ENCODE measurements around the gene TMPRSS9. TPM values are rescaled to one million over a fixed set of nuclear protein-coding genes. Genes with fewer than 3 reads are reported as not detected.
A peak's percentile ranks its signal among the peaks of the same experiment; 100 is the strongest.

Gene TMPRSS9
- total and polyA plus RNA-seq, 2 of the 13 experiments (the other 11 are each of a cell fraction or from before 2014, with no cell fraction given), result 2.5 to 5.2 TPM

DNA sequence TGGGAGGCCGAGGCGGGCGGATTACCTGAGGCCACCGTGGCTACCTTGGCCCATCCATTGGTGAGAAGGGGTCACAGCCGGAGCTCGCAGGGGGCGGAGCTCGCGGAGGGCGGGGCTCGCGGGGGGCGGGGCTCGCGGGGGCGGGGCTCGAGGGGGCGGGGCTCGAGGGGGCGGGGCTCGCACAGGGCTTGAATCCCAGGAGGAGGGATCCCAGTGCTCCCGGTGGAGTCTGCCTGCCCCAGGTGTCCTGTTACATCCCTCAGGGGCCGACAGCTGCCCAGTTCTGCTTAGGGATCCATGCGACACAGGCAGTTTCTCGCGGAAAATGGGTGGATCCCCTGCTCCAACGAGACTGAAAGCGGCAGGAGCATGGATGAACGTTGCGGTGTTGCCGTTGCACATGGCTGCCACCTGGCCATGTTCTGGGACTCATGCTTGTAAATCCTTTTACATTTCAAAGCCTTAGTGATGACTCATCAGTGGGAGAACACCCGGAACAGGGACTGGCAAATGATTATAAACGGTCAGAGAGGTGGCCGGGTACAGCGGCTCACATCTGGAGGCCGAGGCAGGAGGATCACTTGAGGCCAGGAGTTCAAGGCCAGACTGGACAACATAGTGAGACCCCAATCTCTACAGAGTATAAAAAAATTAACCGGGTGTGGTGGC lies 25.1 kb downstream of the TMPRSS9 start (continued):
- TF ChIP-seq KLF13 (CRISPR knock-in tag; IDR thresholded peaks at IDR 0.05), result no peak
- TF ChIP-seq, protein P1, sequence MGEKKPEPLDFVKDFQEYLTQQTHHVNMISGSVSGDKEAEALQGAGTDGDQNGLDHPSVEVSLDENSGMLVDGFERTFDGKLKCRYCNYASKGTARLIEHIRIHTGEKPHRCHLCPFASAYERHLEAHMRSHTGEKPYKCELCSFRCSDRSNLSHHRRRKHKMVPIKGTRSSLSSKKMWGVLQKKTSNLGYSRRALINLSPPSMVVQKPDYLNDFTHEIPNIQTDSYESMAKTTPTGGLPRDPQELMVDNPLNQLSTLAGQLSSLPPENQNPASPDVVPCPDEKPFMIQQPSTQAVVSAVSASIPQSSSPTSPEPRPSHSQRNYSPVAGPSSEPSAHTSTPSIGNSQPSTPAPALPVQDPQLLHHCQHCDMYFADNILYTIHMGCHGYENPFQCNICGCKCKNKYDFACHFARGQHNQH (CRISPR knock-in tag; IDR thresholded peaks at IDR 0.05), result 0 out of 2 replicates have a peak, but pooled peaks have one; percentile 15
- no peak for TF ChIP-seq RFX3 (CRISPR knock-in tag; IDR thresholded peaks at IDR 0.05)
- TF ChIP-seq, protein P2, sequence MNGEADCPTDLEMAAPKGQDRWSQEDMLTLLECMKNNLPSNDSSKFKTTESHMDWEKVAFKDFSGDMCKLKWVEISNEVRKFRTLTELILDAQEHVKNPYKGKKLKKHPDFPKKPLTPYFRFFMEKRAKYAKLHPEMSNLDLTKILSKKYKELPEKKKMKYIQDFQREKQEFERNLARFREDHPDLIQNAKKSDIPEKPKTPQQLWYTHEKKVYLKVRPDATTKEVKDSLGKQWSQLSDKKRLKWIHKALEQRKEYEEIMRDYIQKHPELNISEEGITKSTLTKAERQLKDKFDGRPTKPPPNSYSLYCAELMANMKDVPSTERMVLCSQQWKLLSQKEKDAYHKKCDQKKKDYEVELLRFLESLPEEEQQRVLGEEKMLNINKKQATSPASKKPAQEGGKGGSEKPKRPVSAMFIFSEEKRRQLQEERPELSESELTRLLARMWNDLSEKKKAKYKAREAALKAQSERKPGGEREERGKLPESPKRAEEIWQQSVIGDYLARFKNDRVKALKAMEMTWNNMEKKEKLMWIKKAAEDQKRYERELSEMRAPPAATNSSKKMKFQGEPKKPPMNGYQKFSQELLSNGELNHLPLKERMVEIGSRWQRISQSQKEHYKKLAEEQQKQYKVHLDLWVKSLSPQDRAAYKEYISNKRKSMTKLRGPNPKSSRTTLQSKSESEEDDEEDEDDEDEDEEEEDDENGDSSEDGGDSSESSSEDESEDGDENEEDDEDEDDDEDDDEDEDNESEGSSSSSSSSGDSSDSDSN (CRISPR knock-in tag; IDR thresholded peaks at IDR 0.05), result 0 out of 2 replicates have a peak, but pooled peaks have one; percentile 43
- peak; percentile 73 for TF ChIP-seq SP4 (CRISPR knock-in tag; IDR thresholded peaks at IDR 0.05)
- TF ChIP-seq ZNF674 (CRISPR knock-in tag; IDR thresholded peaks at IDR 0.05; ENCODE audit: low read depth), result no peak
- no peak for TF ChIP-seq CEBPB (IDR thresholded peaks at IDR 0.05; ENCODE audit: borderline replicate concordance, low read depth, low read length)
- TF ChIP-seq, protein P3, sequence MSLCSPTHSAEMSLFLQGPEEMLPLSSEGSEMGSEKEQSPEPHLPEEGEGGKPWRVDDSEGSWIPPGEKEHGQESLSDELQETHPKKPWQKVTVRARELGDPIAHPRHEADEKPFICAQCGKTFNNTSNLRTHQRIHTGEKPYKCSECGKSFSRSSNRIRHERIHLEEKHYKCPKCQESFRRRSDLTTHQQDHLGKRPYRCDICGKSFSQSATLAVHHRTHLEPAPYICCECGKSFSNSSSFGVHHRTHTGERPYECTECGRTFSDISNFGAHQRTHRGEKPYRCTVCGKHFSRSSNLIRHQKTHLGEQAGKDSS (CRISPR knock-in tag; IDR thresholded peaks at IDR 0.05; ENCODE audit: borderline replicate concordance, low read depth), result peak; percentile 69
- no peak for TF ChIP-seq ZNF891 (CRISPR knock-in tag; IDR thresholded peaks at IDR 0.05)
- TF ChIP-seq ZSCAN25 (CRISPR knock-in tag; IDR thresholded peaks at IDR 0.05), result peak; percentile 42; the same call in 1 of the 2 replicates
- TF ChIP-seq, protein P4, sequence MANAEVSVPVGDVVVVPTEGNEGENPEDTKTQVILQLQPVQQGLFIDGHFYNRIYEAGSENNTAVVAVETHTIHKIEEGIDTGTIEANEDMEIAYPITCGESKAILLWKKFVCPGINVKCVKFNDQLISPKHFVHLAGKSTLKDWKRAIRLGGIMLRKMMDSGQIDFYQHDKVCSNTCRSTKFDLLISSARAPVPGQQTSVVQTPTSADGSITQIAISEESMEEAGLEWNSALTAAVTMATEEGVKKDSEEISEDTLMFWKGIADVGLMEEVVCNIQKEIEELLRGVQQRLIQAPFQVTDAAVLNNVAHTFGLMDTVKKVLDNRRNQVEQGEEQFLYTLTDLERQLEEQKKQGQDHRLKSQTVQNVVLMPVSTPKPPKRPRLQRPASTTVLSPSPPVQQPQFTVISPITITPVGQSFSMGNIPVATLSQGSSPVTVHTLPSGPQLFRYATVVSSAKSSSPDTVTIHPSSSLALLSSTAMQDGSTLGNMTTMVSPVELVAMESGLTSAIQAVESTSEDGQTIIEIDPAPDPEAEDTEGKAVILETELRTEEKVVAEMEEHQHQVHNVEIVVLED (CRISPR knock-in tag; IDR thresholded peaks at IDR 0.05; ENCODE audit: borderline replicate concordance), result no peak
- 0 out of 2 replicates have a peak, but pooled peaks have one; percentile 29 for TF ChIP-seq MAFF (IDR thresholded peaks at IDR 0.05; ENCODE audit: low read depth, low read length)
- TF ChIP-seq CHD2 (IDR thresholded peaks at IDR 0.05; ENCODE audit: low read depth, low read length), result peak; percentile 75
- TF ChIP-seq MYC (CRISPR knock-in tag; IDR thresholded peaks at IDR 0.05; ENCODE audit: borderline replicate concordance), result peak; percentile 78; the same call in 1 of the 2 replicates
- TF ChIP-seq ZNF549 (CRISPR knock-in tag; IDR thresholded peaks at IDR 0.05), result no peak
- peak; percentile 88; the same call in 1 of the 3 replicates for TF ChIP-seq MXI1 (IDR thresholded peaks at IDR 0.05; ENCODE audit: borderline replicate concordance, low read depth, low read length)
- no peak for TF ChIP-seq NFIB (CRISPR knock-in tag; IDR thresholded peaks at IDR 0.05; ENCODE audit: borderline replicate concordance)
- TF ChIP-seq KLF12 (CRISPR knock-in tag; IDR thresholded peaks at IDR 0.05; ENCODE audit: borderline replicate concordance), result peak; percentile 53; the same call in 1 of the 2 replicates
- peak; percentile 68; the same call in 1 of the 2 replicates for TF ChIP-seq YEATS2 (CRISPR knock-in tag; IDR thresholded peaks at IDR 0.05; ENCODE audit: borderline replicate concordance)
- TF ChIP-seq ZNF773 (CRISPR knock-in tag; IDR thresholded peaks at IDR 0.05; ENCODE audit: borderline replicate concordance), result no peak
- TF ChIP-seq TARDBP (CRISPR knock-in tag; IDR thresholded peaks at IDR 0.05), result peak; percentile 25; the same call in 1 of the 2 replicates
- TF ChIP-seq, protein P5, sequence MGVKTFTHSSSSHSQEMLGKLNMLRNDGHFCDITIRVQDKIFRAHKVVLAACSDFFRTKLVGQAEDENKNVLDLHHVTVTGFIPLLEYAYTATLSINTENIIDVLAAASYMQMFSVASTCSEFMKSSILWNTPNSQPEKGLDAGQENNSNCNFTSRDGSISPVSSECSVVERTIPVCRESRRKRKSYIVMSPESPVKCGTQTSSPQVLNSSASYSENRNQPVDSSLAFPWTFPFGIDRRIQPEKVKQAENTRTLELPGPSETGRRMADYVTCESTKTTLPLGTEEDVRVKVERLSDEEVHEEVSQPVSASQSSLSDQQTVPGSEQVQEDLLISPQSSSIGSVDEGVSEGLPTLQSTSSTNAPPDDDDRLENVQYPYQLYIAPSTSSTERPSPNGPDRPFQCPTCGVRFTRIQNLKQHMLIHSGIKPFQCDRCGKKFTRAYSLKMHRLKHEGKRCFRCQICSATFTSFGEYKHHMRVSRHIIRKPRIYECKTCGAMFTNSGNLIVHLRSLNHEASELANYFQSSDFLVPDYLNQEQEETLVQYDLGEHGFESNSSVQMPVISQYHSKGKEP (CRISPR knock-in tag; IDR thresholded peaks at IDR 0.05), result no peak
- no peak for TF ChIP-seq ZBTB21 (CRISPR knock-in tag; IDR thresholded peaks at IDR 0.05)
